ENCODE data around the gene TMEM9B. TPM values are rescaled to one million over a fixed set of nuclear protein-coding genes. Genes with fewer than 3 reads are reported as not detected.

Gene TMEM9B
- total RNA-seq, 1 experiment from 2014 or later: 30.0 TPM

DNA sequence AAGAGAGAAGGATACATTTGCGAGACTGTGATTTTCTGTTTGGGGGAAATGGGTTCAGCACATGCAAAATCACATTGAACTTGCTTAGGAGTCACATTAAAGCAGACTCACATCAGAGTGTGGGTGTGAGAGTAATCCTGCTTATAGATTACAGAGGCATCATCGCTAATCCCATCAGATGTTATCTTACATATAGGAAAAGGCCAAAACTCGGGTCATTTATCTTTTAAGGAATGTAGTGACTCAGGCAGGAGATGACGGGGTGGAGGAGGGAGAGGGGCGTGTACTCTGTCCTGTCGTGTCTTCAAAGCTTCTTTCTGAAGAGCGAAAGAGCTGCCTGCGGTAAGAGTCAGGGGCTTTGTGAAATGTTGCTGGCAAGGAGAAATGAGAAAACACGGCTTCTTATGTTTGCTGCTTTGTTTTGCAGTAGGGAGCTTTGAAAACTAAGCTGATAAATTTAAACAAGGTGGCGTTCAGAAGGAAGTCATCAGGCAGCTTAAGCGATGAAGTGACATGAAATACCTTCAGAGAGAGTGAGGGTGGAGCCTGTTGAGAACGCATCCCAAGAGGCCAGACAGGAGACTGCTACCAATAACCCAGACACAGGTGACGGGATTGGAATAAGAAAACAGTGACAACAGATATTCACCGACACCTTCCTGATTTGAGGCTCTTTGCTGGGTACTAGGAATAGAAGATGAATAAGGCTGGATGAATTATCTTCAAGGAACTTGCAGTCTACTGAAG is 29.3 kb downstream of the TMEM9B start:
- no peaks in the 10 kb centered on the region for H3K36me3 Mint-ChIP-seq (ENCODE audit: insufficient read depth, unreplicated experiment)
- no peaks in the 10 kb centered on the region for H3K9me3 Mint-ChIP-seq (ENCODE audit: unreplicated experiment)
- H3K4me1 Mint-ChIP-seq (ENCODE audit: insufficient read depth, unreplicated experiment): peaks cover 14% of the 10 kb centered on the region
- intact Hi-C loops (cut with micrococcal nuclease): no loop called here
- no TSS peak for BruUV-seq (replicated peaks)
- H3K27me3 Mint-ChIP-seq (ENCODE audit: insufficient read depth, unreplicated experiment): no peaks in the 10 kb centered on the region
- CTCF ChIA-PET: interaction anchor here (0.6 to 1.7 kb wide), 6 partner anchors 11 to 247 kb away, joined by 3 to 7 read pairs (median 3); no protein-coding TSS in a partner anchor
- peak overlapping the region; percentile 58 for H3K4me3 Mint-ChIP-seq (ENCODE audit: unreplicated experiment)
- POLR2A ChIA-PET: interaction anchor here (0.6 to 1.4 kb wide), 4 partner anchors 22 to 1297 kb away, joined by 3 to 4 read pairs (median 3); partner anchors contain the start of gene TMEM9B
- TF ChIP-seq, protein P1, sequence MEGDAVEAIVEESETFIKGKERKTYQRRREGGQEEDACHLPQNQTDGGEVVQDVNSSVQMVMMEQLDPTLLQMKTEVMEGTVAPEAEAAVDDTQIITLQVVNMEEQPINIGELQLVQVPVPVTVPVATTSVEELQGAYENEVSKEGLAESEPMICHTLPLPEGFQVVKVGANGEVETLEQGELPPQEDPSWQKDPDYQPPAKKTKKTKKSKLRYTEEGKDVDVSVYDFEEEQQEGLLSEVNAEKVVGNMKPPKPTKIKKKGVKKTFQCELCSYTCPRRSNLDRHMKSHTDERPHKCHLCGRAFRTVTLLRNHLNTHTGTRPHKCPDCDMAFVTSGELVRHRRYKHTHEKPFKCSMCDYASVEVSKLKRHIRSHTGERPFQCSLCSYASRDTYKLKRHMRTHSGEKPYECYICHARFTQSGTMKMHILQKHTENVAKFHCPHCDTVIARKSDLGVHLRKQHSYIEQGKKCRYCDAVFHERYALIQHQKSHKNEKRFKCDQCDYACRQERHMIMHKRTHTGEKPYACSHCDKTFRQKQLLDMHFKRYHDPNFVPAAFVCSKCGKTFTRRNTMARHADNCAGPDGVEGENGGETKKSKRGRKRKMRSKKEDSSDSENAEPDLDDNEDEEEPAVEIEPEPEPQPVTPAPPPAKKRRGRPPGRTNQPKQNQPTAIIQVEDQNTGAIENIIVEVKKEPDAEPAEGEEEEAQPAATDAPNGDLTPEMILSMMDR (IDR thresholded peaks at IDR 0.05; ENCODE audit: unreplicated experiment): no peak
- DNase-seq (ENCODE audit: unreplicated experiment): peak; percentile 49
- peak overlapping the region; percentile 76 for H3K27ac Mint-ChIP-seq (ENCODE audit: low read depth, unreplicated experiment)

DNA sequence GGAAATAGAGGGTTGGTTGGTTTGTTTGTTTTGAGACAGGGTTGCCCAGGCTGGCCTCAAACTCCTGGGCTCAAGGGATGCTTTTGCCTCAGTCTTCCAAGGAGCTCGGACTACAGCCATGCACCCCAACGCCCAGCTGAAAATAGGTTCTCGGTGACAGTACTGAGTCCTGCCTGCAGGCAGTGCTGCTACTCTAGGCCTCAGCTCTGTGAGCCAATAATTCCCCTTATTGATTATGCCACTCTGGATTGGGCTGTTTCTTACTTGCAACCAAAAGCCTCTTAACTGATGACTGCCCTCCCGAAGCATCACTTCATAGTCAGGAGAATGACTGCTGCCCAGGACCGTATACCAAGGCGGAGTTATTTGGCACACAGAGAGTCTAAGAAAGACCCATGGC is 30.3 kb downstream of the TMEM9B start:
- peaks cover 14% of the 10 kb centered on the region for H3K4me1 Mint-ChIP-seq (ENCODE audit: insufficient read depth, unreplicated experiment)
- ChIA-PET POLR2A (interaction anchor here (1.4 kb wide), 1 partner anchor 30 kb away, joined by 4 read pairs; the partner anchor contains the start of gene TMEM9B), CTCF (interaction anchor here (0.6 to 1.5 kb wide), 4 partner anchors 20 to 149 kb away, joined by 3 to 5 read pairs (median 4); no protein-coding TSS in a partner anchor)
- no peaks in the 10 kb centered on the region for H3K27me3 Mint-ChIP-seq (ENCODE audit: insufficient read depth, unreplicated experiment)
- TF ChIP-seq, protein P1 (IDR thresholded peaks at IDR 0.05; ENCODE audit: unreplicated experiment): no peak
- no TSS peak for BruUV-seq (replicated peaks)
- H3K4me3 Mint-ChIP-seq (ENCODE audit: unreplicated experiment): no peak overlapping the region
- DNase-seq (ENCODE audit: unreplicated experiment): no peak
- no peak overlapping the region for H3K27ac Mint-ChIP-seq (ENCODE audit: low read depth, unreplicated experiment)
- no peaks in the 10 kb centered on the region for H3K36me3 Mint-ChIP-seq (ENCODE audit: insufficient read depth, unreplicated experiment)
- intact Hi-C loops (cut with micrococcal nuclease): no loop called here
- no peaks in the 10 kb centered on the region for H3K9me3 Mint-ChIP-seq (ENCODE audit: unreplicated experiment)

DNA sequence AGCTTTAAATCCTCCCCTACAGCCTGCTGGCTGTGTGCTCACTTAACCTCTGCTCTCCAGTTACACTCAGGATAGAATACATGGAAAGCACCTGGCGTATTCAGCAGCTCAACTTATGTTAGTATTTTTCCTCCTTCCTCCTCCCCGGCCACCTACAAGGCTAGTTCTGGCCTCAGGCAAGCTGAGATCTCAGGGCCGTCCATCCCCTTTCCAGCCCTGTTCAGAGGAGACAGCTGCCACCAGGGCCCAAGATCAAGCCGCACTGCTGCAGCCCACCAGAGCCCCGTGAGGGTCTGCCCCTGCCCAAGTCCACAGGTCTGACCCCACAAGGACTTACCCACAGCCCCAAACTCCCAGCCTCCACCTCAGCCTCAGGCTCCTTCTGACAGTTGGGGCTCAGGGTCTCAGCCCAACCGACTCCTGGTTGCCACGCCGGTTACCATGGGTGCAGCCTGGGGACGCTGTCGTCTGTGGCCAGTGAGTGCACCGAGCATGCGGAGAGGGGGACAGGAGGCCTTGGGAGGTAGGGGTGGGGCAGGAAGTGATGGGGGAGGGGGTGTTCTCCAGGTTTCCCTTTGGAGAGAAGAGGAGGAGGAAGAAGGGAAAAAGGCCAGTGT is 31.6 kb downstream of the TMEM9B start, which contains the start of gene C11orf16:
Gene C11orf16 (minus strand): TSS at position 384 of the 617 bp plus-strand sequence. CDS start 639 bp downstream, outside the sequence.
- Mint-ChIP-seq H3K36me3 (ENCODE audit: insufficient read depth, unreplicated experiment) (no peaks in the 10 kb centered on the region), H3K4me1 (ENCODE audit: insufficient read depth, unreplicated experiment) (peaks cover 14% of the 10 kb centered on the region), H3K27ac (ENCODE audit: low read depth, unreplicated experiment) (no peak within 1 kb of the TSS), H3K27me3 (ENCODE audit: insufficient read depth, unreplicated experiment) (no peaks in the 10 kb centered on the region), H3K9me3 (ENCODE audit: unreplicated experiment) (no peaks in the 10 kb centered on the region), H3K4me3 (ENCODE audit: unreplicated experiment) (no peak within 1 kb of the TSS)
- TF ChIP-seq, protein P1 (IDR thresholded peaks at IDR 0.05; ENCODE audit: unreplicated experiment): no peak
- BruUV-seq (replicated peaks): no TSS peak
- intact Hi-C loops (cut with micrococcal nuclease): no loop called here
- ChIA-PET POLR2A (interaction anchor here (1.2 kb wide), 1 partner anchor 9 kb away, joined by 3 read pairs; no protein-coding TSS in a partner anchor), CTCF (interaction anchor here (1.5 to 4.2 kb wide), 2 partner anchors 18 to 27 kb away, joined by 4 to 15 read pairs; no protein-coding TSS in a partner anchor)
- DNase-seq (ENCODE audit: unreplicated experiment): no peak

All from MCF 10A (cell line).